ENCODE results near the gene TMEM232. TPM values are rescaled to one million over a fixed set of nuclear protein-coding genes. Genes with fewer than 3 reads are reported as not detected.

The TMEM232 gene
- total RNA-seq, 1 experiment from 2014 or later, result 1.6 TPM

DNA sequence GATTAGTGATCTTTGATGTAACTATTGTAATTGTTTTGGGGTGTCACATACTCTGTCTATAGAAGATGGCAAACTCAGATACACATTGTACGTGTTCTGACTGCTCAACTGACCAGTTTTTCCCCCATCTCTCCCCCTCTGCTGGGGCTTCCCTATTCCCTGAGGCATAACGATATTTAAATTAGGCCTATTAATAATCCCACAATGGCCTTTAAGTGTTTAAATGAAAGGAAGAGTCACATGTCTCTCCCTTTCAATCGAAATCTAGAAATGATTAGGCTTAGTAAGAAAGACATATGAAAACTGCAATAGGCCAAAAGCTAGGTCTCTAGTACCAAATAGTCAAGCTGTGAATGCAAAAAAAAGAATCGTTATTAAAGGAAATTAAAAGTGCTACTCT is 265.6 kb downstream of the TMEM232 start:
- Histone ChIP-seq H3K4me1 (ENCODE audit: insufficient read depth, low read length) (no peaks in the 10 kb centered on the region), H2BK20ac (ENCODE audit: low read depth, low read length, poor library complexity, severe bottlenecking) (no peak overlapping the region), H3K4ac (ENCODE audit: low read depth, low read length) (no peak overlapping the region), H4K5ac (ENCODE audit: insufficient read length, low read depth, low read length) (no peak overlapping the region), H2BK5ac (ENCODE audit: insufficient read length, low read length) (no peak overlapping the region), H3K14ac (ENCODE audit: insufficient read depth, low read length) (no peak overlapping the region), H2BK15ac (ENCODE audit: low read depth, low read length) (no peak overlapping the region), H4K91ac (ENCODE audit: insufficient read length, low read depth, low read length) (no peak overlapping the region), H3K56ac (ENCODE audit: insufficient read length, low read depth, low read length) (no peak overlapping the region), H3T11ph (ENCODE audit: low read length) (no peak overlapping the region), H3K9ac (ENCODE audit: extremely low read depth, insufficient read length, low read length) (no peak overlapping the region), H4K20me1 (ENCODE audit: control insufficient read depth, insufficient read depth, insufficient read length) (no peaks in the 10 kb centered on the region), H3K23ac (ENCODE audit: insufficient read length, low read depth, low read length) (no peak overlapping the region), H2BK120ac (ENCODE audit: low read depth, low read length, poor library complexity, severe bottlenecking) (no peak overlapping the region), H3K23me2 (ENCODE audit: insufficient read length, low read depth, low read length, poor library complexity, severe bottlenecking) (no peaks in the 10 kb centered on the region), H3K9me3 (ENCODE audit: control insufficient read depth, low read depth, low read length) (no peaks in the 10 kb centered on the region), H3K27ac (ENCODE audit: insufficient read length, low read depth, low read length) (no peak overlapping the region), H3K79me1 (ENCODE audit: insufficient read depth, low read depth, low read length, poor library complexity, severe bottlenecking) (no peaks in the 10 kb centered on the region), H3K18ac (ENCODE audit: insufficient read length, low read depth, low read length) (no peak overlapping the region), H3K79me2 (ENCODE audit: insufficient read depth, low read length) (no peaks in the 10 kb centered on the region), H2BK12ac (ENCODE audit: insufficient read length, low read depth, low read length) (no peak overlapping the region), H3K27me3 (ENCODE audit: insufficient read depth, low read length) (no peaks in the 10 kb centered on the region), H3K4me2 (ENCODE audit: insufficient read depth, insufficient read length, low read length) (no peak overlapping the region), H2AK5ac (ENCODE audit: insufficient read length, low read length) (no peak overlapping the region), H4K8ac (replicated peaks; ENCODE audit: insufficient read length, low read depth, low read length) (no peak overlapping the region), H2AFZ (ENCODE audit: low read length) (no peak overlapping the region)
- H3K36me3 Mint-ChIP-seq (ENCODE audit: insufficient read depth in 1 of 3, low read depth in 3 of 3), result no peaks in the 10 kb centered on the region
- TF ChIP-seq, protein P1, sequence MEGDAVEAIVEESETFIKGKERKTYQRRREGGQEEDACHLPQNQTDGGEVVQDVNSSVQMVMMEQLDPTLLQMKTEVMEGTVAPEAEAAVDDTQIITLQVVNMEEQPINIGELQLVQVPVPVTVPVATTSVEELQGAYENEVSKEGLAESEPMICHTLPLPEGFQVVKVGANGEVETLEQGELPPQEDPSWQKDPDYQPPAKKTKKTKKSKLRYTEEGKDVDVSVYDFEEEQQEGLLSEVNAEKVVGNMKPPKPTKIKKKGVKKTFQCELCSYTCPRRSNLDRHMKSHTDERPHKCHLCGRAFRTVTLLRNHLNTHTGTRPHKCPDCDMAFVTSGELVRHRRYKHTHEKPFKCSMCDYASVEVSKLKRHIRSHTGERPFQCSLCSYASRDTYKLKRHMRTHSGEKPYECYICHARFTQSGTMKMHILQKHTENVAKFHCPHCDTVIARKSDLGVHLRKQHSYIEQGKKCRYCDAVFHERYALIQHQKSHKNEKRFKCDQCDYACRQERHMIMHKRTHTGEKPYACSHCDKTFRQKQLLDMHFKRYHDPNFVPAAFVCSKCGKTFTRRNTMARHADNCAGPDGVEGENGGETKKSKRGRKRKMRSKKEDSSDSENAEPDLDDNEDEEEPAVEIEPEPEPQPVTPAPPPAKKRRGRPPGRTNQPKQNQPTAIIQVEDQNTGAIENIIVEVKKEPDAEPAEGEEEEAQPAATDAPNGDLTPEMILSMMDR (conservative IDR thresholded peaks at IDR 0.05), result no peak
- H3K9me3 Mint-ChIP-seq, result no peaks in the 10 kb centered on the region
- no CpG with 5 or more reads among the region's 4 CpGs for WGBS (ENCODE audit: extremely low coverage, insufficient read length, low lambda C conversion rate)
- H3K4me3 Mint-ChIP-seq, result no peak overlapping the region
- no peak for DNase-seq
- H3K4me1 Mint-ChIP-seq, result peaks cover 0 to 3% of the 10 kb centered on the region in 2 experiments; a peak in 1 of 4 replicates
- H3K27ac Mint-ChIP-seq, result no peak overlapping the region
- H3K27me3 Mint-ChIP-seq (ENCODE audit: low read depth), result no peaks in the 10 kb centered on the region

Measured in H9 (cell line).